Inflammatory macrophage (primary cell): ENCODE results near the gene TMEM184B.

Source experiments
- DNase-seq, 2 donors: peaks; one replicate each; pipeline ENCODE4 v3.0.0-alpha.2; 2020 to 2022

Gene TMEM184B

GRCh38 chr22:38276166-38276565 lies 3.4 kb upstream of the TMEM184B start:
- DNase-seq = no peak

- DNase-seq = no peak
These were observed 471 bp upstream of the TMEM184B start for GRCh38 chr22:38273135-38273826.

- DNase-seq = no peak
These were observed 860 bp downstream of the TMEM184B start for GRCh38 chr22:38271927-38272372.

- no peak for DNase-seq
These were observed 1.7 kb downstream of the TMEM184B start for GRCh38 chr22:38271101-38271500.

GRCh38 chr22:38270091-38270992 lies 2.5 kb downstream of the TMEM184B start:
- no peak for DNase-seq

- DNase-seq = no peak
These were observed 3.3 kb downstream of the TMEM184B start for GRCh38 chr22:38269466-38269865.

GRCh38 chr22:38267086-38267485 lies 5.7 kb downstream of the TMEM184B start:
- DNase-seq = peak; percentile 63 to 65

GRCh38 chr22:38266120-38266519 lies 6.7 kb downstream of the TMEM184B start:
- DNase-seq = no peak

GRCh38 chr22:38264322-38264843 lies 8.4 kb downstream of the TMEM184B start:
- no peak for DNase-seq

- DNase-seq = peak; percentile 39 to 58
These were observed 10.6 kb downstream of the TMEM184B start for GRCh38 chr22:38262051-38262795.

- DNase-seq = peak in 1 of 2 donors; percentile 15
These were observed 11.8 kb downstream of the TMEM184B start for GRCh38 chr22:38260761-38261681.

- no peak for DNase-seq
These were observed 13.4 kb downstream of the TMEM184B start for GRCh38 chr22:38259370-38259769.

- no peak for DNase-seq
These were observed 13.9 kb downstream of the TMEM184B start for GRCh38 chr22:38258895-38259294.

- no peak for DNase-seq
These were observed 15.1 kb downstream of the TMEM184B start for GRCh38 chr22:38257650-38258250.

GRCh38 chr22:38257181-38257580 lies 15.6 kb downstream of the TMEM184B start:
- no peak for DNase-seq

GRCh38 chr22:38255697-38256096 lies 17.1 kb downstream of the TMEM184B start:
- no peak for DNase-seq

- no peak for DNase-seq
These were observed 21.5 kb downstream of the TMEM184B start for GRCh38 chr22:38251341-38251692.

- no peak for DNase-seq
These were observed 22.0 kb downstream of the TMEM184B start for GRCh38 chr22:38250643-38251340.

- DNase-seq = no peak
These were observed 22.8 kb downstream of the TMEM184B start for GRCh38 chr22:38249803-38250642.

GRCh38 chr22:38249301-38249700 lies 23.5 kb downstream of the TMEM184B start:
- DNase-seq = no peak
